ENCODE results near the gene SLC15A1. TPM values are rescaled to one million over a fixed set of nuclear protein-coding genes. Genes with fewer than 3 reads are reported as not detected.

The SLC15A1 gene
- polyA plus RNA-seq, 2 of the 4 experiments (the other 2 are of a cell fraction), result 0.04 to 0.09 TPM

- no peak overlapping the region for H3K27ac ChIP-seq
- POLR2A ChIA-PET, result no interaction called here
- no peak for TF ChIP-seq ESRRA (IDR thresholded peaks at IDR 0.05; ENCODE audit: borderline replicate concordance, low read length)
- no peak for TF ChIP-seq CTCF (IDR thresholded peaks at IDR 0.05)
- no peak for TF ChIP-seq PBX3 (IDR thresholded peaks at IDR 0.05)
- TF ChIP-seq CHD2 (IDR thresholded peaks at IDR 0.05; ENCODE audit: low read length, partially characterized antibody), result no peak
- TF ChIP-seq HOXB5 (CRISPR knock-in tag; IDR thresholded peaks at IDR 0.05), result no peak
- no peak for TF ChIP-seq MAZ (IDR thresholded peaks at IDR 0.05; ENCODE audit: borderline replicate concordance, low read depth, low read length)
- no peak for TF ChIP-seq RCOR1 (IDR thresholded peaks at IDR 0.05; ENCODE audit: low read depth, low read length)
- TF ChIP-seq HES2 (IDR thresholded peaks at IDR 0.05), result no peak
- TF ChIP-seq PHF8 (IDR thresholded peaks at IDR 0.05; ENCODE audit: borderline replicate concordance, low read depth), result no peak
- TF ChIP-seq CBX8 (IDR thresholded peaks at IDR 0.05), result no peak
- DNase-seq (ENCODE audit: low read depth in 1 of 2, low spot score in 1 of 2), result no peak
- H3K4me1 ChIP-seq, result no peaks in the 10 kb centered on the region
- H3K9me3 ChIP-seq, result no peaks in the 10 kb centered on the region
- FAIRE-seq, result no peak
- no peak overlapping the region for H3K4me2 ChIP-seq
- ATAC-seq, result no peak
- CTCF ChIA-PET, result no interaction called here
- 85% methylated on average over 15 of the region's 15 CpGs for WGBS (ENCODE audit: missing lambda C conversion rate)
- H3K4me3 ChIP-seq, result no peak overlapping the region
Measured at GRCh38 chr13:98690348-98691022, 62.0 kb downstream of the SLC15A1 start.

GRCh38 chr13:98689347-98689968 is 63.0 kb downstream of the SLC15A1 start:
- DNase-seq (ENCODE audit: low read depth in 1 of 2, low spot score in 1 of 2), result no peak
- H3K4me3 ChIP-seq, result no peak overlapping the region
- no peak for FAIRE-seq
- no peak for TF ChIP-seq FOXS1 (CRISPR knock-in tag; IDR thresholded peaks at IDR 0.05)
- no peak for TF ChIP-seq RCOR1 (IDR thresholded peaks at IDR 0.05; ENCODE audit: low read depth, low read length)
- no peak for TF ChIP-seq ZC3H11A (IDR thresholded peaks at IDR 0.05)
- TF ChIP-seq PBX3 (IDR thresholded peaks at IDR 0.05), result no peak
- no peak for TF ChIP-seq ZFP36 (IDR thresholded peaks at IDR 0.05; ENCODE audit: borderline replicate concordance, partially characterized antibody)
- TF ChIP-seq CTCF (IDR thresholded peaks at IDR 0.05), result no peak
- POLR2A ChIA-PET, result no interaction called here
- H3K4me1 ChIP-seq, result no peaks in the 10 kb centered on the region
- CTCF ChIA-PET, result no interaction called here
- no peak for ATAC-seq
- 66% methylated on average over 6 of the region's 6 CpGs for WGBS (ENCODE audit: missing lambda C conversion rate)
- no peak overlapping the region for H3K4me2 ChIP-seq
- no peaks in the 10 kb centered on the region for H3K9me3 ChIP-seq
- H3K27ac ChIP-seq, result no peak overlapping the region

- no peak overlapping the region for H3K4me2 ChIP-seq
- no peak overlapping the region for H3K27ac ChIP-seq
- TF ChIP-seq PHF8 (IDR thresholded peaks at IDR 0.05; ENCODE audit: borderline replicate concordance, low read depth) (no peak), BCL3 (IDR thresholded peaks at IDR 0.05) (no peak), EHF (CRISPR knock-in tag; IDR thresholded peaks at IDR 0.05) (no peak), CTCF (IDR thresholded peaks at IDR 0.05) (no peak), HDAC2 (IDR thresholded peaks at IDR 0.05) (no peak), KDM1A (IDR thresholded peaks at IDR 0.05; ENCODE audit: low read depth) (no peak), EP300 (IDR thresholded peaks at IDR 0.05) (no peak), ZSCAN20 (CRISPR knock-in tag; IDR thresholded peaks at IDR 0.05) (no peak), SMC3 (IDR thresholded peaks at IDR 0.05) (no peak), ESRRA (IDR thresholded peaks at IDR 0.05; ENCODE audit: borderline replicate concordance, low read length) (no peak), ZFP36 (IDR thresholded peaks at IDR 0.05; ENCODE audit: borderline replicate concordance, partially characterized antibody) (no peak), JUN (IDR thresholded peaks at IDR 0.05) (no peak)
- no peak overlapping the region for H3K4me3 ChIP-seq
- WGBS (ENCODE audit: missing lambda C conversion rate), result 64% methylated on average over 2 of the region's 2 CpGs
- H3K4me1 ChIP-seq, result no peaks in the 10 kb centered on the region
- no peaks in the 10 kb centered on the region for H3K9me3 ChIP-seq
- POLR2A ChIA-PET, result no interaction called here
- ATAC-seq, result no peak
- no peak for DNase-seq (ENCODE audit: low read depth in 1 of 2, low spot score in 1 of 2)
- CTCF ChIA-PET, result no interaction called here
- FAIRE-seq, result no peak
Measured at GRCh38 chr13:98688373-98688772, 64.1 kb downstream of the SLC15A1 start.

All from A549 (cell line).